ENCODE results near the gene GGT6. TPM values are rescaled to one million over a fixed set of nuclear protein-coding genes. Genes with fewer than 3 reads are reported as not detected.

The GGT6 gene
- total RNA-seq, 1 donor from 2014 or later: not detected

- no peak for TF ChIP-seq CTCF (IDR thresholded peaks at IDR 0.05; ENCODE audit: borderline replicate concordance)
- H3K4me1 ChIP-seq: peaks cover 24% of the 10 kb centered on the region
- peaks cover 10% of the 10 kb centered on the region for H3K27me3 ChIP-seq (ENCODE audit: low read depth)
- peak overlapping the region; percentile 40 for H3K27ac ChIP-seq (replicated peaks)
- H3K9me3 ChIP-seq (replicated peaks): no peaks in the 10 kb centered on the region
- intact Hi-C loops (cut with micrococcal nuclease): no loop called here
- H3K36me3 ChIP-seq: no peaks in the 10 kb centered on the region
- H3K4me3 ChIP-seq: no peak overlapping the region
- no peak for DNase-seq
Measured at GRCh38 chr17:4577386-4577993, 17.1 kb upstream of the GGT6 start.

GRCh38 chr17:4576729-4577322 lies 16.4 kb upstream of the GGT6 start:
- no peak overlapping the region for H3K4me3 ChIP-seq
- peaks cover 23% of the 10 kb centered on the region for H3K4me1 ChIP-seq
- intact Hi-C loops (cut with micrococcal nuclease): no loop called here
- H3K27me3 ChIP-seq (ENCODE audit: low read depth): peaks cover 3% of the 10 kb centered on the region
- peak overlapping the region; percentile 40 for H3K27ac ChIP-seq (replicated peaks)
- TF ChIP-seq CTCF (IDR thresholded peaks at IDR 0.05; ENCODE audit: borderline replicate concordance): no peak
- no peak for DNase-seq
- no peaks in the 10 kb centered on the region for H3K9me3 ChIP-seq (replicated peaks)
- H3K36me3 ChIP-seq: no peaks in the 10 kb centered on the region

GRCh38 chr17:4576161-4576558 lies 15.8 kb upstream of the GGT6 start:
- intact Hi-C loops (cut with micrococcal nuclease): no loop called here
- Histone ChIP-seq H3K9me3 (replicated peaks) (no peaks in the 10 kb centered on the region), H3K4me3 (no peak overlapping the region), H3K27ac (replicated peaks) (peak overlapping the region; percentile 54), H3K4me1 (peaks cover 23% of the 10 kb centered on the region), H3K27me3 (ENCODE audit: low read depth) (peaks cover 5% of the 10 kb centered on the region), H3K36me3 (no peaks in the 10 kb centered on the region)
- no peak for DNase-seq
- TF ChIP-seq CTCF (IDR thresholded peaks at IDR 0.05; ENCODE audit: borderline replicate concordance): no peak

- H3K4me3 ChIP-seq: no peak overlapping the region
- DNase-seq: no peak
- H3K27ac ChIP-seq (replicated peaks): no peak overlapping the region
- H3K27me3 ChIP-seq (ENCODE audit: low read depth): peaks cover 6% of the 10 kb centered on the region
- peaks cover 23% of the 10 kb centered on the region for H3K4me1 ChIP-seq
- no peaks in the 10 kb centered on the region for H3K9me3 ChIP-seq (replicated peaks)
- no peaks in the 10 kb centered on the region for H3K36me3 ChIP-seq
- intact Hi-C loops (cut with micrococcal nuclease): no loop called here
- TF ChIP-seq CTCF (IDR thresholded peaks at IDR 0.05; ENCODE audit: borderline replicate concordance): no peak
Measured at GRCh38 chr17:4574448-4575045, 14.2 kb upstream of the GGT6 start.

- Histone ChIP-seq H3K36me3 (no peaks in the 10 kb centered on the region), H3K27ac (replicated peaks) (peak overlapping the region; percentile 69), H3K4me3 (no peak overlapping the region), H3K4me1 (peaks cover 23% of the 10 kb centered on the region), H3K27me3 (ENCODE audit: low read depth) (peaks cover 6% of the 10 kb centered on the region), H3K9me3 (replicated peaks) (no peaks in the 10 kb centered on the region)
- DNase-seq: peak; percentile 67
- TF ChIP-seq CTCF (IDR thresholded peaks at IDR 0.05; ENCODE audit: borderline replicate concordance): no peak
- intact Hi-C loops (cut with micrococcal nuclease): no loop called here
Measured at GRCh38 chr17:4573669-4574068, 13.3 kb upstream of the GGT6 start.

All from left ventricle myocardium inferior (tissue), 1 donor.